ENCODE measurements around the gene THAP11. TPM values are rescaled to one million over a fixed set of nuclear protein-coding genes. Genes with fewer than 3 reads are reported as not detected.
A peak's percentile ranks its signal among the peaks of the same experiment; 100 is the strongest.

THAP11 gene
- total RNA-seq, 2 experiments from 2014 or later = 40.6 to 40.7 TPM

GRCh38 chr16:67857547-67858233 lies 15.6 kb downstream of the THAP11 start:
- POLR2A ChIA-PET = interaction anchor here (0.6 to 1.3 kb wide), 3 partner anchors 9 to 161 kb away, joined by 3 to 4 read pairs (median 4); partner anchors contain the start of gene CENPT
- DNase-seq = peak; percentile 38
- ATAC-seq = peak; percentile 90
- Mint-ChIP-seq H3K4me3 (no peak overlapping the region), H3K4me1 (ENCODE audit: low read depth) (peaks cover 23% of the 10 kb centered on the region), H3K36me3 (ENCODE audit: low read depth) (peaks cover 13% of the 10 kb centered on the region), H3K9me3 (no peaks in the 10 kb centered on the region), H3K27me3 (no peaks in the 10 kb centered on the region), H3K27ac (peak overlapping the region; percentile 14)
- CTCF ChIA-PET = interaction anchor here (0.9 to 1.3 kb wide), 3 partner anchors 26 to 85 kb away, joined by 3 to 4 read pairs (median 4); no protein-coding TSS in a partner anchor
- TF ChIP-seq, protein P1, sequence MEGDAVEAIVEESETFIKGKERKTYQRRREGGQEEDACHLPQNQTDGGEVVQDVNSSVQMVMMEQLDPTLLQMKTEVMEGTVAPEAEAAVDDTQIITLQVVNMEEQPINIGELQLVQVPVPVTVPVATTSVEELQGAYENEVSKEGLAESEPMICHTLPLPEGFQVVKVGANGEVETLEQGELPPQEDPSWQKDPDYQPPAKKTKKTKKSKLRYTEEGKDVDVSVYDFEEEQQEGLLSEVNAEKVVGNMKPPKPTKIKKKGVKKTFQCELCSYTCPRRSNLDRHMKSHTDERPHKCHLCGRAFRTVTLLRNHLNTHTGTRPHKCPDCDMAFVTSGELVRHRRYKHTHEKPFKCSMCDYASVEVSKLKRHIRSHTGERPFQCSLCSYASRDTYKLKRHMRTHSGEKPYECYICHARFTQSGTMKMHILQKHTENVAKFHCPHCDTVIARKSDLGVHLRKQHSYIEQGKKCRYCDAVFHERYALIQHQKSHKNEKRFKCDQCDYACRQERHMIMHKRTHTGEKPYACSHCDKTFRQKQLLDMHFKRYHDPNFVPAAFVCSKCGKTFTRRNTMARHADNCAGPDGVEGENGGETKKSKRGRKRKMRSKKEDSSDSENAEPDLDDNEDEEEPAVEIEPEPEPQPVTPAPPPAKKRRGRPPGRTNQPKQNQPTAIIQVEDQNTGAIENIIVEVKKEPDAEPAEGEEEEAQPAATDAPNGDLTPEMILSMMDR (IDR thresholded peaks at IDR 0.05) = no peak
- intact Hi-C loops (cut with micrococcal nuclease) = no loop called here

DNA sequence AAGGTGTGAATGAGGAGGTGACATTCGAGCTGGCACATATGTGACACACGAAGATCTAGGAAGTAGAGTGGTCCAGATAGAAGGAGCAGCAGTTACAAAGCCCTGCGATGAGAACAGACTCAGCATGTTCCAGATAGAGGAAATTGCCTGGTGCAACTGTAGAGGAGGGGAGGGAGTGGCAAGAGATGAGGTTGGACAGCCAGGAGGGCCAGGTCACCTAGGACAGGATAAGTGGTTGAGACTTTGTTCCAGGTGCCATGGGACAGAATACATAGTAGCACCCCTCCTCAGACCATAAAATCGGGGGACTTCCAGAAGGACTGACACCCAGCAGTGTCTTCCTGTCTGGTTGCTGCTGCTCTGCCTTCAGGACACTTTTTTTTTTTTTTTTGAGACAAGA lies 16.4 kb downstream of the THAP11 start:
- no peak overlapping the region for H3K4me3 Mint-ChIP-seq
- POLR2A ChIA-PET = interaction anchor here (1.3 kb wide), 1 partner anchor 11 kb away, joined by 4 read pairs; the partner anchor contains the start of gene CENPT
- ATAC-seq (no peak), DNase-seq (no peak)
- no peaks in the 10 kb centered on the region for H3K9me3 Mint-ChIP-seq
- peaks cover 13% of the 10 kb centered on the region for H3K36me3 Mint-ChIP-seq (ENCODE audit: low read depth)
- peaks cover 23% of the 10 kb centered on the region for H3K4me1 Mint-ChIP-seq (ENCODE audit: low read depth)
- intact Hi-C loops (cut with micrococcal nuclease) = no loop called here
- CTCF ChIA-PET = interaction anchor here (0.9 kb wide), 1 partner anchor 42 kb away, joined by 4 read pairs; no protein-coding TSS in a partner anchor
- no peaks in the 10 kb centered on the region for H3K27me3 Mint-ChIP-seq
- TF ChIP-seq, protein P1 (IDR thresholded peaks at IDR 0.05) = no peak
- H3K27ac Mint-ChIP-seq = peak overlapping the region; percentile 43

DNA sequence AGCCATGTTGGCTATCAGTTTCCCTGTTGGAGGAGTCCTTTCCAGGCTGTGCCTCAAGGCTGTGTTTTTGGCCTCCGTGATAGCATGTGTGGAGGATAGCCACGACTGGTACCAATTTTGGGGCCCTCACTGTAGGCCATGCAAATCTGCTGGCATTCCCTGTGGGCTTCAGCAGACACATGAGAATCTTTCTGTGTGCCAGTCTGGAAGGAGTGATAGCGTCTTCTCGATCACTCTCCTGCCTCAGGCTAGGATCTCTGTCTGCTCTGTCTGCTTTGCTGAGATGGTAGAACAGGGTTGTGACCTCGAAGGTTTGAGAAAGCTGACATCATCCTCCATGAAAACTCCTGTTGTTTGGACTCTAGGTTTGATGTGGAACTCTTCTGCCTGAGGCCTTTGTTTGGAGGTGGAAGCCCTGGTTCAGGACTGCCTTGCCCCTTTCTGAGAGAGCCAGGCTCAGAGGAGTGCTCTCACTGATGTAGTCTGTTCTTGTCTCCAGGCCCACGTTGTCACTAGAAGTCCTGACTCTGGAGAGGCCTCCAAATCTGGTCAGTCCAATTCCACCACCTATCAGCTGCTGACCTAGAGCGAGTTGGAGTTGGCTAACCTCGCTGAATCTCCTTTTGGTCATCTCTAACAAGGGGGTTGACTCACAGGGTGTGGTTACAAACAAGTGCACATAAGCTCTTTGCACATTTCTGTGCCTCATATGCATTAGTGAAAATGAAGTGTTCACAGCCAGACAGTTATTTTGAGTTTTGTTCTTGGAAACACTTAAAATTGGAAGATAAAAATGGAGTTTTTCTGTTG lies 18.7 kb downstream of the THAP11 start:
- Mint-ChIP-seq H3K36me3 (ENCODE audit: low read depth) (peaks cover 15% of the 10 kb centered on the region), H3K4me1 (ENCODE audit: low read depth) (peaks cover 16% of the 10 kb centered on the region), H3K27me3 (no peaks in the 10 kb centered on the region), H3K27ac (no peak overlapping the region), H3K9me3 (no peaks in the 10 kb centered on the region), H3K4me3 (no peak overlapping the region)
- ChIA-PET CTCF (interaction anchor here (0.9 to 1.5 kb wide), 4 partner anchors 23 to 339 kb away, joined by 3 to 6 read pairs (median 4); partner anchors contain the start of gene NRN1L), POLR2A (interaction anchor here (0.9 to 1.1 kb wide), 2 partner anchors 13 to 75 kb away, joined by 3 to 4 read pairs; partner anchors contain the start of gene PSMB10)
- TF ChIP-seq, protein P1 (IDR thresholded peaks at IDR 0.05) = no peak
- intact Hi-C loops (cut with micrococcal nuclease) = no loop called here
- ATAC-seq = no peak
- DNase-seq = no peak

- peak overlapping the region; percentile 41 for H3K27ac Mint-ChIP-seq
- no peak for DNase-seq
- ATAC-seq = no peak
- no peak overlapping the region for H3K4me3 Mint-ChIP-seq
- peaks cover 13% of the 10 kb centered on the region for H3K4me1 Mint-ChIP-seq (ENCODE audit: low read depth)
- no peaks in the 10 kb centered on the region for H3K9me3 Mint-ChIP-seq
- POLR2A ChIA-PET = interaction anchor here (0.5 to 2.8 kb wide), 6 partner anchors 10 to 167 kb away, joined by 3 to 11 read pairs (median 5); partner anchors contain the start of genes CENPT, EDC4 and NUTF2
- H3K36me3 Mint-ChIP-seq (ENCODE audit: low read depth) = peaks cover 19% of the 10 kb centered on the region
- H3K27me3 Mint-ChIP-seq = no peaks in the 10 kb centered on the region
- intact Hi-C loops (cut with micrococcal nuclease) = no loop called here
- TF ChIP-seq, protein P1 (IDR thresholded peaks at IDR 0.05) = no peak
- CTCF ChIA-PET = interaction anchor here (0.9 to 3.9 kb wide), 4 partner anchors 9 to 46 kb away, joined by 3 to 21 read pairs (median 10); partner anchors contain the start of gene NRN1L
Observed at GRCh38 chr16:67861877-67862276, 19.8 kb downstream of the THAP11 start.

Data from activated CD8-positive, alpha-beta T cell treated with anti-CD3 and anti-CD28 coated beads for 36 hours (primary cell).